A549 (cell line): ENCODE data around the gene ZNF507. TPM values are rescaled to one million over a fixed set of nuclear protein-coding genes. Genes with fewer than 3 reads are reported as not detected.
"Not testable (repeated sequence)": the region's sequence is repeated elsewhere in the genome, so short reads cannot be mapped to it uniquely, and the experiment has no call there.

Experiments
- ATAC-seq, 2 experiments: fragments of 200-7000 bp in 1 of 2; fragments of >200 bp in 1 of 2; cut with Nextera tagmentation in 1 of 2; cut with Tn5 transposase in 1 of 2; 3 replicates each; pipeline versions ENCODE4 v1.8.0 to v1.9.1; 2018 to 2020; ENCODE audit warnings: mild to moderate bottlenecking in 1 of 2, moderate library complexity in 1 of 2
- CTCF ChIA-PET: fragments of 300-600 bp; sonication (Branson Sonifier 250); formaldehyde crosslinking; extraction: SDS; loops from one replicate; lab custom pipeline; 2021; ENCODE audit warnings: antibody characterized with exemption, inconsistent platforms; lab: Yijun Ruan, JAX
- POLR2A ChIA-PET: fragments of 350-600 bp; formaldehyde crosslinking; extraction: SDS; loops from one replicate; lab custom pipeline; 2021; ENCODE audit warnings: antibody characterized with exemption, inconsistent platforms; lab: Yijun Ruan, JAX
- DNase-seq, 2 experiments: peaks; one replicate each; pipeline versions ENCODE4 v3.0.0 to v3.0.0-alpha.2; 2011 to 2016; ENCODE audit warnings: low read depth in 1 of 2, low spot score in 1 of 2
- FAIRE-seq: peaks from 2 replicates; lab custom pipeline; 2011; peaks lifted over from hg19 to GRCh38; lab: Jason Lieb, UNC
- H3K27ac ChIP-seq, 2 experiments: fragments of >200 bp; sonication (Bioruptor Twin); formaldehyde crosslinking; 3 replicates each; pipeline ENCODE4 v1.5.1; 2016 to 2017
- H3K4me1 ChIP-seq: fragments of >200 bp; sonication (Bioruptor Twin); formaldehyde crosslinking; 3 replicates; pipeline ENCODE4 v1.6.1; 2016
- H3K4me2 ChIP-seq: fragments of >200 bp; sonication (Bioruptor Twin); formaldehyde crosslinking; 3 replicates; pipeline ENCODE4 v1.6.1; 2016
- H3K4me3 ChIP-seq: fragments of >200 bp; sonication (Bioruptor Twin); formaldehyde crosslinking; 3 replicates; pipeline ENCODE4 v1.5.1; 2016
- H3K9me3 ChIP-seq: fragments of >200 bp; sonication (Bioruptor Twin); formaldehyde crosslinking; 3 replicates; pipeline ENCODE4 v1.6.1; 2016
- CBX8 ChIP-seq: fragments of 200-600 bp; sonication (generic); IDR thresholded peaks from 2 replicates; pipeline ENCODE4 v1.6.1; 2016
- EHMT2 ChIP-seq: fragments of 200-600 bp; sonication (generic); IDR thresholded peaks from 2 replicates; pipeline ENCODE4 v1.6.1; 2016; ENCODE audit warnings: antibody characterized with exemption, low read depth, mild to moderate bottlenecking, moderate library complexity
- HDAC2 ChIP-seq: fragments of 200-600 bp; sonication (generic); IDR thresholded peaks from 2 replicates; pipeline ENCODE4 v1.6.1; 2016
- NFE2L2 ChIP-seq: fragments of 150-350 bp; conservative IDR thresholded peaks from 2 replicates; pipeline ENCODE4 v1.6.1; 2014; ENCODE audit warnings: low read length
- NPAS2 ChIP-seq: fragments of 250-450 bp; sonication (Bioruptor Pico); IDR thresholded peaks from 2 replicates; pipeline ENCODE4 v1.8.0; 2022; ENCODE audit warnings: mild to moderate bottlenecking, moderate library complexity, borderline replicate concordance
- RARB ChIP-seq: fragments of 250-450 bp; sonication (Bioruptor Pico); IDR thresholded peaks from 2 replicates; pipeline ENCODE4 v1.8.0; 2021; ENCODE audit warnings: mild to moderate bottlenecking, moderate library complexity
- RNF2 ChIP-seq: fragments of 200-600 bp; sonication (generic); IDR thresholded peaks from 2 replicates; pipeline ENCODE4 v1.6.1; 2016; ENCODE audit warnings: low read depth, mild to moderate bottlenecking, antibody characterized with exemption, moderate library complexity, borderline replicate concordance
- TFCP2L1 ChIP-seq: fragments of 250-450 bp; sonication (Bioruptor Pico); IDR thresholded peaks from 2 replicates; pipeline ENCODE4 v1.5.0; 2021; ENCODE audit warnings: mild to moderate bottlenecking
- ZSCAN20 ChIP-seq: fragments of 250-450 bp; sonication (Bioruptor Pico); IDR thresholded peaks from 2 replicates; pipeline ENCODE4 v1.8.0; 2022; ENCODE audit warnings: mild to moderate bottlenecking, moderate library complexity
- whole genome bisulfite sequencing: methylation state at CpG from one replicate; pipeline ENCODE4 v1.1.6; 2017; ENCODE audit errors: missing lambda C conversion rate; 5-methylcytosine and 5-hydroxymethylcytosine counted together
- polyA plus RNA-seq, 4 experiments: library from polyadenylated mRNA; depleted of rRNA in 3 of 4; stranded (reverse); fragments of >200 nt; fragmentation: RNase III in 1 of 4; extraction: RNeasy Plus Mini Kit Qiagen cat#74134 plus additional on column Dnase treatment in 1 of 4; gene quantifications; 2 replicates in 3 of 4; 3 replicates in 1 of 4; pipeline ENCODE4 v1.2.3, GENCODE V29; 2011 to 2017
- TF ChIP-seq, protein P1 (sequence below): fragments of 250-450 bp; sonication (Bioruptor Pico); IDR thresholded peaks from 2 replicates; pipeline ENCODE4 v1.5.0; 2020; ENCODE audit warnings: low read depth, mild to moderate bottlenecking, moderate library complexity
- TF ChIP-seq, protein P2 (sequence below): fragments of 250-450 bp; sonication (Bioruptor Pico); IDR thresholded peaks from 2 replicates; pipeline ENCODE4 v1.5.0; 2021; ENCODE audit warnings: mild to moderate bottlenecking, moderate library complexity, borderline replicate concordance
- TF ChIP-seq, protein P3 (sequence below): fragments of >200 bp; sonication (Bioruptor Twin); formaldehyde crosslinking; IDR thresholded peaks from 3 replicates; pipeline ENCODE4 v1.6.1; 2016
- TF ChIP-seq, protein P4 (sequence below): IDR thresholded peaks from 2 replicates; pipeline ENCODE4 v1.6.1; 2012; ENCODE audit warnings: low read depth, borderline replicate concordance
- TF ChIP-seq, protein P5 (sequence below): IDR thresholded peaks from 2 replicates; pipeline ENCODE4 v1.6.1; 2012
- TF ChIP-seq, protein P6 (sequence below): fragments of 200-600 bp; sonication (generic); IDR thresholded peaks from 2 replicates; pipeline ENCODE4 v1.6.1; 2016; ENCODE audit warnings: antibody characterized with exemption, mild to moderate bottlenecking, moderate library complexity

The ZNF507 gene
- polyA plus RNA-seq, 2 of the 4 experiments (the other 2 are of a cell fraction): 14.6 to 49.8 TPM

DNA sequence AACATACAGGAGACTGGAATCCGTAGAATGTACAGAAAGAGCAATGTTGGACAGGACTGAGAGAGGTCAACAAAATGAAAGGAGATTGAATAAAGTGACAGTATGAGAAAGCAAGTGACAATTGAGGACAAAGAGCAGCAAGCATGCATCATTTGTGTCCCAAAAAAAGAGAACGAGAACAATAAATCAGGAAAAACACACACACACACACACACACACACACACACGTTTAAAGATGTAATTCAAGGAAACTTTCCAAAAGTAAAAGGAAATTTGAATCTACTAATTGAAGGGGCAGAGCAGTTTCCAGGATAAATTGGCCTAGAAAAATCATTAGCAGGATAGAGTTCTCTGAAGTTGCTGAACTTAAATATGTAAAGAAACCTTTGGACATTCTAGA lies 77.0 kb downstream of the ZNF507 start:
- ATAC-seq (no peak), DNase-seq (no peak), FAIRE-seq (no peak)
- WGBS: 80% methylated on average over 3 of the region's 3 CpGs
- no peak overlapping the region for H3K27ac ChIP-seq
- H3K4me3 ChIP-seq: no peak overlapping the region
- no peak overlapping the region for H3K4me2 ChIP-seq
- ChIA-PET POLR2A (no interaction called here), CTCF (no interaction called here)
- TF ChIP-seq, protein P1, sequence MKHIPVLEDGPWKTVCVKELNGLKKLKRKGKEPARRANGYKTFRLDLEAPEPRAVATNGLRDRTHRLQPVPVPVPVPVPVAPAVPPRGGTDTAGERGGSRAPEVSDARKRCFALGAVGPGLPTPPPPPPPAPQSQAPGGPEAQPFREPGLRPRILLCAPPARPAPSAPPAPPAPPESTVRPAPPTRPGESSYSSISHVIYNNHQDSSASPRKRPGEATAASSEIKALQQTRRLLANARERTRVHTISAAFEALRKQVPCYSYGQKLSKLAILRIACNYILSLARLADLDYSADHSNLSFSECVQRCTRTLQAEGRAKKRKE (CRISPR knock-in tag): no peak
- TF ChIP-seq NFE2L2 (no peak), HDAC2 (no peak), EHMT2 (no peak), ZSCAN20 (no peak), TFCP2L1 (CRISPR knock-in tag) (no peak), RARB (no peak), NPAS2 (CRISPR knock-in tag) (no peak), RNF2 (no peak), CBX8 (no peak)
- TF ChIP-seq, protein P2, sequence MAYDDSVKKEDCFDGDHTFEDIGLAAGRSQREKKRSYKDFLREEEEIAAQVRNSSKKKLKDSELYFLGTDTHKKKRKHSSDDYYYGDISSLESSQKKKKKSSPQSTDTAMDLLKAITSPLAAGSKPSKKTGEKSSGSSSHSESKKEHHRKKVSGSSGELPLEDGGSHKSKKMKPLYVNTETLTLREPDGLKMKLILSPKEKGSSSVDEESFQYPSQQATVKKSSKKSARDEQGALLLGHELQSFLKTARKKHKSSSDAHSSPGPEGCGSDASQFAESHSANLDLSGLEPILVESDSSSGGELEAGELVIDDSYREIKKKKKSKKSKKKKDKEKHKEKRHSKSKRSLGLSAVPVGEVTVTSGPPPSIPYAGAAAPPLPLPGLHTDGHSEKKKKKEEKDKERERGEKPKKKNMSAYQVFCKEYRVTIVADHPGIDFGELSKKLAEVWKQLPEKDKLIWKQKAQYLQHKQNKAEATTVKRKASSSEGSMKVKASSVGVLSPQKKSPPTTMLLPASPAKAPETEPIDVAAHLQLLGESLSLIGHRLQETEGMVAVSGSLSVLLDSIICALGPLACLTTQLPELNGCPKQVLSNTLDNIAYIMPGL (CRISPR knock-in tag): no peak
- TF ChIP-seq, protein P3, sequence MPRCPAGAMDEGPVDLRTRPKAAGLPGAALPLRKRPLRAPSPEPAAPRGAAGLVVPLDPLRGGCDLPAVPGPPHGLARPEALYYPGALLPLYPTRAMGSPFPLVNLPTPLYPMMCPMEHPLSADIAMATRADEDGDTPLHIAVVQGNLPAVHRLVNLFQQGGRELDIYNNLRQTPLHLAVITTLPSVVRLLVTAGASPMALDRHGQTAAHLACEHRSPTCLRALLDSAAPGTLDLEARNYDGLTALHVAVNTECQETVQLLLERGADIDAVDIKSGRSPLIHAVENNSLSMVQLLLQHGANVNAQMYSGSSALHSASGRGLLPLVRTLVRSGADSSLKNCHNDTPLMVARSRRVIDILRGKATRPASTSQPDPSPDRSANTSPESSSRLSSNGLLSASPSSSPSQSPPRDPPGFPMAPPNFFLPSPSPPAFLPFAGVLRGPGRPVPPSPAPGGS: no peak
- TF ChIP-seq, protein P4, sequence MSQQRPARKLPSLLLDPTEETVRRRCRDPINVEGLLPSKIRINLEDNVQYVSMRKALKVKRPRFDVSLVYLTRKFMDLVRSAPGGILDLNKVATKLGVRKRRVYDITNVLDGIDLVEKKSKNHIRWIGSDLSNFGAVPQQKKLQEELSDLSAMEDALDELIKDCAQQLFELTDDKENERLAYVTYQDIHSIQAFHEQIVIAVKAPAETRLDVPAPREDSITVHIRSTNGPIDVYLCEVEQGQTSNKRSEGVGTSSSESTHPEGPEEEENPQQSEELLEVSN: no peak
- TF ChIP-seq, protein P5, sequence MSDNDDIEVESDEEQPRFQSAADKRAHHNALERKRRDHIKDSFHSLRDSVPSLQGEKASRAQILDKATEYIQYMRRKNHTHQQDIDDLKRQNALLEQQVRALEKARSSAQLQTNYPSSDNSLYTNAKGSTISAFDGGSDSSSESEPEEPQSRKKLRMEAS: no peak
- TF ChIP-seq, protein P6, sequence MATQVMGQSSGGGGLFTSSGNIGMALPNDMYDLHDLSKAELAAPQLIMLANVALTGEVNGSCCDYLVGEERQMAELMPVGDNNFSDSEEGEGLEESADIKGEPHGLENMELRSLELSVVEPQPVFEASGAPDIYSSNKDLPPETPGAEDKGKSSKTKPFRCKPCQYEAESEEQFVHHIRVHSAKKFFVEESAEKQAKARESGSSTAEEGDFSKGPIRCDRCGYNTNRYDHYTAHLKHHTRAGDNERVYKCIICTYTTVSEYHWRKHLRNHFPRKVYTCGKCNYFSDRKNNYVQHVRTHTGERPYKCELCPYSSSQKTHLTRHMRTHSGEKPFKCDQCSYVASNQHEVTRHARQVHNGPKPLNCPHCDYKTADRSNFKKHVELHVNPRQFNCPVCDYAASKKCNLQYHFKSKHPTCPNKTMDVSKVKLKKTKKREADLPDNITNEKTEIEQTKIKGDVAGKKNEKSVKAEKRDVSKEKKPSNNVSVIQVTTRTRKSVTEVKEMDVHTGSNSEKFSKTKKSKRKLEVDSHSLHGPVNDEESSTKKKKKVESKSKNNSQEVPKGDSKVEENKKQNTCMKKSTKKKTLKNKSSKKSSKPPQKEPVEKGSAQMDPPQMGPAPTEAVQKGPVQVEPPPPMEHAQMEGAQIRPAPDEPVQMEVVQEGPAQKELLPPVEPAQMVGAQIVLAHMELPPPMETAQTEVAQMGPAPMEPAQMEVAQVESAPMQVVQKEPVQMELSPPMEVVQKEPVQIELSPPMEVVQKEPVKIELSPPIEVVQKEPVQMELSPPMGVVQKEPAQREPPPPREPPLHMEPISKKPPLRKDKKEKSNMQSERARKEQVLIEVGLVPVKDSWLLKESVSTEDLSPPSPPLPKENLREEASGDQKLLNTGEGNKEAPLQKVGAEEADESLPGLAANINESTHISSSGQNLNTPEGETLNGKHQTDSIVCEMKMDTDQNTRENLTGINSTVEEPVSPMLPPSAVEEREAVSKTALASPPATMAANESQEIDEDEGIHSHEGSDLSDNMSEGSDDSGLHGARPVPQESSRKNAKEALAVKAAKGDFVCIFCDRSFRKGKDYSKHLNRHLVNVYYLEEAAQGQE: no peak
- H3K4me1 ChIP-seq: no peaks in the 10 kb centered on the region
- H3K9me3 ChIP-seq: no peaks in the 10 kb centered on the region

DNA sequence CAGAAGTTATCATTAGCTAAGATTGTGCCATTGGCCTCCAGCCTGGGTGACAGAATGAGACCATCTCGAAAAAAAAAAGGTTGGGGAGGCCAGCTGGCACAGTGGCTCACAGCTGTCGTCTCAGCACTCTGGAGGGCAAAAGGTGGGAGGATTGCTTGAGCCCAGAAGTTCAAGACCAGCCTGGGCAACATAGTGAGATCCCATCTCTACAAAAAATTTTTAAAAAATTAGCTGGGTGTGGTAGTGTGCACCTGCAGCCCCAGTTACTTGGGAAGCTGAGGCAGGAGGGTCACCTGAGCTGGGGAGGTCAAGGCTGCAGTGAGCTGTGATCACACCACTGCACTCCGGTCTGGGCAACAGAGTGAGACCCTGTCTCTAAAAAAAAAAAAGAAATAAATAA lies 78.5 kb downstream of the ZNF507 start:
- ATAC-seq, FAIRE-seq, H3K27ac ChIP-seq, H3K4me1 ChIP-seq, H3K9me3 ChIP-seq, H3K4me3 ChIP-seq, DNase-seq, H3K4me2 ChIP-seq: not testable (repeated sequence)
- 91% methylated on average over 3 of the region's 3 CpGs for WGBS
- ChIA-PET POLR2A (interaction anchor here (1.2 to 1.7 kb wide), 2 partner anchors 18 to 25 kb away, joined by 4 to 6 read pairs; partner anchors contain the start of gene DPY19L3), CTCF (interaction anchor here (0.7 to 1.0 kb wide), 2 partner anchors 14 to 74 kb away, joined by 3 read pairs; no protein-coding TSS in a partner anchor)
